HFFc6 (cell line): ENCODE results near the gene MT2A. TPM values are rescaled to one million over a fixed set of nuclear protein-coding genes. Genes with fewer than 3 reads are reported as not detected.
A peak's percentile ranks its signal among the peaks of the same experiment; 100 is the strongest.

Experiments used
- DNase-seq: peaks from one replicate; pipeline ENCODE4 v3.0.0-alpha.2; 2018
- H3K27ac Mint-ChIP-seq: 2 replicates; pipeline ENCODE4 v1.8.0; 2020; ENCODE audit warnings: mild to moderate bottlenecking, mixed read lengths
- H3K27me3 Mint-ChIP-seq: 2 replicates; pipeline ENCODE4 v1.8.0; 2021; ENCODE audit warnings: mild to moderate bottlenecking, moderate library complexity, mixed read lengths; ENCODE audit not compliant: insufficient read depth
- H3K36me3 Mint-ChIP-seq: 2 replicates; pipeline ENCODE4 v1.8.0; 2021; ENCODE audit warnings: low read depth, mixed read lengths
- H3K4me1 Mint-ChIP-seq: 2 replicates; pipeline ENCODE4 v1.8.0; 2020; ENCODE audit warnings: low read depth, mixed read lengths
- H3K4me3 Mint-ChIP-seq: 2 replicates; pipeline ENCODE4 v1.8.0; 2020; ENCODE audit warnings: mild to moderate bottlenecking, moderate library complexity, mixed read lengths
- H3K9me3 Mint-ChIP-seq: 2 replicates; pipeline ENCODE4 v1.8.0; 2020; ENCODE audit warnings: mild to moderate bottlenecking, mixed read lengths
- long read RNA-seq: library from polyadenylated mRNA; unstranded; transcript quantifications from one replicate; pipeline ENCODE4 v2.0.0, GENCODE V29; 2019
- total RNA-seq, 6 experiments: library from RNA; stranded (reverse); fragmentation: NEBNext Ultra II Directional; extraction: Animal tissue kit (Norgen Biotek cat#: 25700); gene quantifications; 2 replicates in 1 of 6; 3 replicates in 5 of 6; pipeline ENCODE4 v1.2.3, GENCODE V29; 2021
- TF ChIP-seq, protein P1 (sequence below): fragments of 200-600 bp; sonication (generic); IDR thresholded peaks from 2 replicates; pipeline ENCODE4 v1.5.0; 2021; ENCODE audit warnings: antibody characterized with exemption, mild to moderate bottlenecking

MT2A gene
- 1,000 to 10,000 TPM in 3 of 6 experiments, 100 to 1,000 TPM in 3; 623 to 1,524 (median 1,044) TPM for total RNA-seq
- long read RNA-seq, transcript MT2A-201 (3 exons, 786 nt), result major isoform, 502 of 513 reads
- long read RNA-seq, partial matches to known transcripts, result 0 of 513 reads
- long read RNA-seq, other reads (novel, unspliced or antisense), result 7 of 513 reads

- peak within 1 kb of the TSS; percentile 98 for H3K4me3 Mint-ChIP-seq
- peak; percentile 95 for DNase-seq
- H3K27me3 Mint-ChIP-seq, result peaks cover 6% of the 10 kb centered on the region
- H3K27ac Mint-ChIP-seq, result peak within 1 kb of the TSS; percentile 100
- TF ChIP-seq, protein P1, sequence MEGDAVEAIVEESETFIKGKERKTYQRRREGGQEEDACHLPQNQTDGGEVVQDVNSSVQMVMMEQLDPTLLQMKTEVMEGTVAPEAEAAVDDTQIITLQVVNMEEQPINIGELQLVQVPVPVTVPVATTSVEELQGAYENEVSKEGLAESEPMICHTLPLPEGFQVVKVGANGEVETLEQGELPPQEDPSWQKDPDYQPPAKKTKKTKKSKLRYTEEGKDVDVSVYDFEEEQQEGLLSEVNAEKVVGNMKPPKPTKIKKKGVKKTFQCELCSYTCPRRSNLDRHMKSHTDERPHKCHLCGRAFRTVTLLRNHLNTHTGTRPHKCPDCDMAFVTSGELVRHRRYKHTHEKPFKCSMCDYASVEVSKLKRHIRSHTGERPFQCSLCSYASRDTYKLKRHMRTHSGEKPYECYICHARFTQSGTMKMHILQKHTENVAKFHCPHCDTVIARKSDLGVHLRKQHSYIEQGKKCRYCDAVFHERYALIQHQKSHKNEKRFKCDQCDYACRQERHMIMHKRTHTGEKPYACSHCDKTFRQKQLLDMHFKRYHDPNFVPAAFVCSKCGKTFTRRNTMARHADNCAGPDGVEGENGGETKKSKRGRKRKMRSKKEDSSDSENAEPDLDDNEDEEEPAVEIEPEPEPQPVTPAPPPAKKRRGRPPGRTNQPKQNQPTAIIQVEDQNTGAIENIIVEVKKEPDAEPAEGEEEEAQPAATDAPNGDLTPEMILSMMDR, result no peak
- peaks cover 14% of the 10 kb centered on the region; the same call in 1 of the 2 replicates for H3K36me3 Mint-ChIP-seq
- H3K4me1 Mint-ChIP-seq, result peaks cover 71% of the 10 kb centered on the region
- no peaks in the 10 kb centered on the region for H3K9me3 Mint-ChIP-seq
Observed at GRCh38 chr16:56608043-56608875, at the start of gene MT2A. Gene MT2A, plus strand, starts transcription at chr16:56608584. Its CDS starts 72 bp downstream, at chr16:56608656.

DNA sequence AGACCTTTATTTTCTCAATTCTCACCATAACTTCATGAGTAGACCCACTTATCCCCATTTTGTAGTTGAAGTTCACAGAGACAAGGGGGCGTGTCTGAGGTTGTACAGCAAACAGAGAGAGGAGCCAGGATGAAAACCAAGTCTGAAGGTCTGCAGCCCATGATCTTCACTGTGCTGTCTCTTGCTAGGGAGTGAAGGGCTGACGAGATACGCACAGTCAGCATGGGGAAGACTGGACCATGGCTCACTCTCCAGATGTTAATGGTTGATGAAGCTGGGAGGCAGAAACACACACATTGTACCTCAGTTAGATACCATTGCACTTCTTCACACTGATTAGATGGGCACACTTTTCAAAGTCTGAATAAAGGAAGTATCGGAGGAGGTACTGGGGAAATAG is 49.3 kb upstream of the MT2A start:
- H3K4me3 Mint-ChIP-seq, result no peak overlapping the region
- H3K27ac Mint-ChIP-seq, result no peak overlapping the region
- no peaks in the 10 kb centered on the region for H3K9me3 Mint-ChIP-seq
- no peak for DNase-seq
- H3K27me3 Mint-ChIP-seq, result peaks cover 28% of the 10 kb centered on the region
- H3K36me3 Mint-ChIP-seq, result no peaks in the 10 kb centered on the region
- TF ChIP-seq, protein P1, result no peak
- peaks cover 15% of the 10 kb centered on the region for H3K4me1 Mint-ChIP-seq

- peaks cover 27% of the 10 kb centered on the region for H3K27me3 Mint-ChIP-seq
- H3K9me3 Mint-ChIP-seq, result no peaks in the 10 kb centered on the region
- TF ChIP-seq, protein P1, result no peak
- H3K4me1 Mint-ChIP-seq, result peaks cover 15% of the 10 kb centered on the region
- no peak overlapping the region for H3K27ac Mint-ChIP-seq
- DNase-seq, result no peak
- no peaks in the 10 kb centered on the region for H3K36me3 Mint-ChIP-seq
- H3K4me3 Mint-ChIP-seq, result no peak overlapping the region
Observed at GRCh38 chr16:56560447-56560846, 47.9 kb upstream of the MT2A start.

- DNase-seq, result no peak
- Mint-ChIP-seq H3K36me3 (no peaks in the 10 kb centered on the region), H3K4me3 (no peak overlapping the region), H3K27ac (no peak overlapping the region), H3K27me3 (peaks cover 29% of the 10 kb centered on the region), H3K4me1 (peaks cover 15% of the 10 kb centered on the region), H3K9me3 (no peaks in the 10 kb centered on the region)
- TF ChIP-seq, protein P1, result no peak
Observed at GRCh38 chr16:56561126-56561525, 47.3 kb upstream of the MT2A start.

GRCh38 chr16:56564793-56565477 is 43.4 kb upstream of the MT2A start, which contains the start of gene MT4:
Gene MT4, plus strand, starts transcription at chr16:56565073. Its CDS starts 56 bp downstream, at chr16:56565129.
- peaks cover 47% of the 10 kb centered on the region for H3K27me3 Mint-ChIP-seq
- TF ChIP-seq, protein P1, result no peak
- H3K4me1 Mint-ChIP-seq, result no peaks in the 10 kb centered on the region
- DNase-seq, result no peak
- no peak within 1 kb of the TSS for H3K4me3 Mint-ChIP-seq
- H3K27ac Mint-ChIP-seq, result no peak within 1 kb of the TSS
- no peaks in the 10 kb centered on the region for H3K9me3 Mint-ChIP-seq
- H3K36me3 Mint-ChIP-seq, result no peaks in the 10 kb centered on the region
